GM23338 (cell line): Measurements from ENCODE around the gene NFATC3. TPM values are rescaled to one million over a fixed set of nuclear protein-coding genes. Genes with fewer than 3 reads are reported as not detected.

Source experiments
- ATAC-seq: fragments of 200-7000 bp; cut with Tn5 transposase; 3 replicates; pipeline ENCODE4 v1.9.1; 2020
- DNase-seq: peaks from one replicate; pipeline ENCODE4 v3.0.0-alpha.2; 2015; ENCODE audit warnings: low spot score
- H2AFZ ChIP-seq: fragments of 200-600 bp; sonication (generic); 2 replicates; pipeline ENCODE4 v1.8.0; 2016; ENCODE audit warnings: antibody characterized with exemption, mild to moderate bottlenecking, moderate library complexity
- H3F3A ChIP-seq: fragments of 200-600 bp; sonication (generic); replicated peaks from 2 replicates; pipeline ENCODE4 v1.8.0; 2017; ENCODE audit warnings: antibody characterized with exemption, mixed run types, low read depth
- H3K27ac ChIP-seq: fragments of 200-600 bp; sonication (generic); 2 replicates; pipeline ENCODE4 v1.6.1; 2016; ENCODE audit warnings: low read depth
- H3K27me3 ChIP-seq: fragments of 200-600 bp; sonication (generic); 2 replicates; pipeline ENCODE4 v1.8.0; 2016; ENCODE audit warnings: mild to moderate bottlenecking, mixed run types, moderate library complexity; ENCODE audit not compliant: insufficient read depth
- H3K36me3 ChIP-seq: fragments of 200-600 bp; sonication (generic); 2 replicates; pipeline ENCODE4 v1.8.0; 2016; ENCODE audit warnings: mild to moderate bottlenecking; ENCODE audit not compliant: insufficient read depth
- H3K4me1 ChIP-seq: fragments of 200-600 bp; sonication (generic); 2 replicates; pipeline ENCODE4 v1.8.0; 2016; ENCODE audit warnings: mild to moderate bottlenecking, moderate library complexity; ENCODE audit not compliant: insufficient read depth
- H3K4me2 ChIP-seq: fragments of 200-600 bp; sonication (generic); 2 replicates; pipeline ENCODE4 v1.7.1; 2017; ENCODE audit warnings: mixed run types
- H3K4me3 ChIP-seq: fragments of 200-600 bp; sonication (generic); 2 replicates; pipeline ENCODE4 v1.6.1; 2016; ENCODE audit warnings: mixed run types
- H3K79me2 ChIP-seq: fragments of 200-600 bp; sonication (generic); replicated peaks from 2 replicates; pipeline ENCODE4 v1.8.0; 2017; ENCODE audit warnings: mild to moderate bottlenecking; ENCODE audit not compliant: insufficient read depth
- H3K9me2 ChIP-seq: fragments of 200-600 bp; sonication (generic); 2 replicates; pipeline ENCODE4 v1.8.0; 2017; ENCODE audit not compliant: insufficient read depth
- H4K20me1 ChIP-seq: fragments of 200-600 bp; sonication (generic); replicated peaks from 2 replicates; pipeline ENCODE4 v1.8.0; 2017; ENCODE audit warnings: mild to moderate bottlenecking; ENCODE audit not compliant: insufficient read depth
- H3K27ac Mint-ChIP-seq: 2 replicates; pipeline ENCODE4 v1.8.0; 2020; ENCODE audit warnings: inconsistent platforms, mild to moderate bottlenecking, moderate library complexity, mixed read lengths
- H3K27me3 Mint-ChIP-seq: 3 replicates; pipeline ENCODE4 v1.8.0; 2022; ENCODE audit warnings: low read depth, mild to moderate bottlenecking, moderate library complexity, mixed read lengths, inconsistent platforms; ENCODE audit not compliant: insufficient read depth, poor library complexity
- H3K36me3 Mint-ChIP-seq: 3 replicates; pipeline ENCODE4 v1.8.0; 2021; ENCODE audit warnings: low read depth, mild to moderate bottlenecking, inconsistent platforms, moderate library complexity, mixed read lengths
- H3K4me1 Mint-ChIP-seq: 3 replicates; pipeline ENCODE4 v1.8.0; 2020; ENCODE audit warnings: mild to moderate bottlenecking, inconsistent platforms, mixed read lengths
- H3K4me3 Mint-ChIP-seq: 3 replicates; pipeline ENCODE4 v1.8.0; 2021; ENCODE audit warnings: moderate library complexity, mild to moderate bottlenecking, inconsistent platforms, mixed read lengths
- H3K9me3 Mint-ChIP-seq: 3 replicates; pipeline ENCODE4 v1.8.0; 2020; ENCODE audit warnings: moderate library complexity, mild to moderate bottlenecking, inconsistent platforms, mixed read lengths
- CTCF ChIP-seq, 2 experiments: fragments of 200-600 bp in 1 of 2; sonication (generic) in 1 of 2; conservative IDR thresholded peaks; 2 replicates each; pipeline versions ENCODE4 v1.5.1 to v1.6.1; 2016 to 2017; ENCODE audit warnings: antibody characterized with exemption in 2 of 2, low read depth in 2 of 2, mild to moderate bottlenecking in 2 of 2, moderate library complexity in 1 of 2
- JUNB ChIP-seq: IDR thresholded peaks from one replicate; pipeline ENCODE4 v1.6.1; 2016; ENCODE audit warnings: antibody characterized with exemption; ENCODE audit not compliant: unreplicated experiment
- ZNF462 ChIP-seq: fragments of 250-450 bp; sonication (Bioruptor Pico); IDR thresholded peaks from 2 replicates; pipeline ENCODE4 v1.5.0; 2020; ENCODE audit warnings: mild to moderate bottlenecking, moderate library complexity
- polyA plus RNA-seq: library from polyadenylated mRNA; unstranded; fragments of >200 nt; fragmentation: Nextera tagmentation; extraction: Ambion mirVana; gene quantifications from 2 replicates; pipeline ENCODE4 v1.2.1, GENCODE V29; 2016
- total RNA-seq: library from RNA; depleted of rRNA; stranded (reverse); fragments of >200 nt; shearing (Covaris generic); gene quantifications from 2 replicates; pipeline ENCODE4 v1.2.3, GENCODE V29; 2014

Gene NFATC3
- total and polyA plus RNA-seq, 2 experiments from 2014 or later: 9.2 to 40.9 TPM

GRCh38 chr16:68082629-68083238 lies 2.4 kb upstream of the NFATC3 start:
- DNase-seq (no peak), ATAC-seq (no peak)
- H2AFZ ChIP-seq: no peak overlapping the region
- 0 out of 2 replicates have a peak overlapping the region, but pooled peaks have one; percentile 99 for H3K4me2 ChIP-seq
- Mint-ChIP-seq H3K27me3 (peaks cover 12% of the 10 kb centered on the region), H3K4me1 (peaks cover 14% of the 10 kb centered on the region), H3K9me3 (no peaks in the 10 kb centered on the region), H3K27ac (no peak overlapping the region), H3K4me3 (no peak overlapping the region), H3K36me3 (peaks cover 6% of the 10 kb centered on the region; the same call in 2 of the 3 replicates)
- peaks cover 10% of the 10 kb centered on the region; the same call in 1 of the 2 replicates for H4K20me1 ChIP-seq
- H3K4me1 ChIP-seq: peaks cover 19% of the 10 kb centered on the region
- no peak overlapping the region for H3K4me3 ChIP-seq
- no peak overlapping the region for H3K27ac ChIP-seq
- TF ChIP-seq ZNF462 (CRISPR knock-in tag) (no peak), JUNB (no peak), CTCF (conservative IDR thresholded peaks at IDR 0.05; ENCODE audit: low read depth in 2 of 2) (no peak)
- H3F3A ChIP-seq: peaks cover 9% of the 10 kb centered on the region
- no peaks in the 10 kb centered on the region for H3K9me2 ChIP-seq
- H3K36me3 ChIP-seq: no peaks in the 10 kb centered on the region
- peaks cover 22% of the 10 kb centered on the region for H3K79me2 ChIP-seq
- H3K27me3 ChIP-seq: no peaks in the 10 kb centered on the region
